Motor neuron (in vitro differentiated cells): ENCODE data around the gene KRTAP2-4. TPM values are rescaled to one million over a fixed set of nuclear protein-coding genes. Genes with fewer than 3 reads are reported as not detected.

Source experiments
- total RNA-seq, 8 experiments: library from RNA; unstranded; fragments of 300-600 nt; gene quantifications; 2 replicates each; pipeline versions ENCODE4 v1.2.3 to v1.2.4, GENCODE V29; 2022

The KRTAP2-4 gene
- total RNA-seq, 8 experiments from 2014 or later: not detected

Other genes starting within 250 kb of the KRTAP2-4 start
- gene KRT10, start 243.3 kb downstream of the KRTAP2-4 start, total RNA-seq: 10 to 100 TPM; 15.4 to 62.1 (median 27.3) TPM
- 1 to 10 TPM in 4 of 8 experiments, under 1 TPM in 2, not detected in 2; 0.21 to 2.7 (median 1.1) TPM for gene KRT12, start 198.7 kb downstream of the KRTAP2-4 start, total RNA-seq
- under 1 TPM in 3 of 8 experiments, not detected in 5; 0.09 to 0.43 (median 0.31) TPM for gene KRT20, start 180.6 kb downstream of the KRTAP2-4 start, total RNA-seq
- 1 to 10 TPM in 1 of 8 experiments, under 1 TPM in 2, not detected in 5; 0.36 to 1.2 (median 0.66) TPM for gene KRT23, start 128.2 kb downstream of the KRTAP2-4 start, total RNA-seq
- under 1 TPM in 1 of 8 experiments, not detected in 7; 0.59 TPM for gene KRT39, start 98.9 kb downstream of the KRTAP2-4 start, total RNA-seq
- gene KRT40, start 81.6 kb downstream of the KRTAP2-4 start, total RNA-seq: under 1 TPM in 1 of 8 experiments, not detected in 7; 0.19 TPM
- gene KRTAP3-3, start 71.7 kb downstream of the KRTAP2-4 start, total RNA-seq: under 1 TPM in 2 of 8 experiments, not detected in 6; 0.33 to 0.47 TPM
- gene KRTAP3-2, start 66.0 kb downstream of the KRTAP2-4 start, total RNA-seq: 1 to 10 TPM in 1 of 8 experiments, under 1 TPM in 1, not detected in 6; 0.47 to 1.0 TPM
- gene KRTAP3-1, start 56.8 kb downstream of the KRTAP2-4 start, total RNA-seq: not detected
- gene KRTAP1-5, start 38.7 kb downstream of the KRTAP2-4 start, total RNA-seq: not detected
- gene KRTAP1-4, start 35.7 kb downstream of the KRTAP2-4 start, total RNA-seq: not detected
- under 1 TPM in 4 of 8 experiments, not detected in 4; 0.25 to 0.56 (median 0.46) TPM for gene KRTAP1-3, start 31.0 kb downstream of the KRTAP2-4 start, total RNA-seq
- gene KRTAP1-1, start 24.4 kb downstream of the KRTAP2-4 start, total RNA-seq: not detected
- under 1 TPM in 1 of 8 experiments, not detected in 7; 0.71 TPM for gene KRTAP2-1, start 18.6 kb downstream of the KRTAP2-4 start, total RNA-seq
- gene KRTAP2-2, start 10.6 kb downstream of the KRTAP2-4 start, total RNA-seq: not detected
- under 1 TPM in 1 of 8 experiments, not detected in 7; 0.33 TPM for gene KRTAP2-3, start 5.8 kb downstream of the KRTAP2-4 start, total RNA-seq
- gene KRTAP4-7, start 18.3 kb upstream of the KRTAP2-4 start, total RNA-seq: under 1 TPM in 1 of 8 experiments, not detected in 7; 0.52 TPM
- gene KRTAP4-8, start 32.3 kb upstream of the KRTAP2-4 start, total RNA-seq: under 1 TPM in 2 of 8 experiments, not detected in 6; 0.25 to 0.33 TPM
- under 1 TPM in 1 of 8 experiments, not detected in 7; 0.47 TPM for gene KRTAP4-16, start 36.3 kb upstream of the KRTAP2-4 start, total RNA-seq
- under 1 TPM in 3 of 8 experiments, not detected in 5; 0.33 to 0.41 (median 0.38) TPM for gene KRTAP4-9, start 39.5 kb upstream of the KRTAP2-4 start, total RNA-seq
- under 1 TPM in 2 of 8 experiments, not detected in 6; 0.18 to 0.38 TPM for gene KRTAP4-11, start 52.5 kb upstream of the KRTAP2-4 start, total RNA-seq
- under 1 TPM in 2 of 8 experiments, not detected in 6; 0.38 to 0.41 TPM for gene KRTAP4-12, start 58.3 kb upstream of the KRTAP2-4 start, total RNA-seq
- gene KRTAP4-6, start 74.7 kb upstream of the KRTAP2-4 start, total RNA-seq: under 1 TPM in 2 of 8 experiments, not detected in 6; 0.17 to 0.47 TPM
- gene KRTAP4-5, start 83.9 kb upstream of the KRTAP2-4 start, total RNA-seq: not detected
- gene KRTAP4-4, start 94.9 kb upstream of the KRTAP2-4 start, total RNA-seq: under 1 TPM in 1 of 8 experiments, not detected in 7; 0.18 TPM
- not detected for gene KRTAP4-3, start 102.3 kb upstream of the KRTAP2-4 start, total RNA-seq
- gene KRTAP4-2, start 112.3 kb upstream of the KRTAP2-4 start, total RNA-seq: not detected
- gene KRTAP4-1, start 119.0 kb upstream of the KRTAP2-4 start, total RNA-seq: not detected
- not detected for gene KRTAP9-1, start 124.0 kb upstream of the KRTAP2-4 start, total RNA-seq
- gene KRTAP9-2, start 160.8 kb upstream of the KRTAP2-4 start, total RNA-seq: under 1 TPM in 1 of 8 experiments, not detected in 7; 0.85 TPM
- gene KRTAP9-3, start 166.6 kb upstream of the KRTAP2-4 start, total RNA-seq: under 1 TPM in 1 of 8 experiments, not detected in 7; 0.21 TPM
- gene KRTAP9-8, start 172.1 kb upstream of the KRTAP2-4 start, total RNA-seq: not detected
- not detected for gene KRTAP9-4, start 183.8 kb upstream of the KRTAP2-4 start, total RNA-seq
- gene KRTAP9-9, start 189.5 kb upstream of the KRTAP2-4 start, total RNA-seq: under 1 TPM in 1 of 8 experiments, not detected in 7; 0.28 TPM
- gene KRTAP9-6, start 199.5 kb upstream of the KRTAP2-4 start, total RNA-seq: not detected
- gene KRTAP9-7, start 209.8 kb upstream of the KRTAP2-4 start, total RNA-seq: under 1 TPM in 1 of 8 experiments, not detected in 7; 0.45 TPM
- gene KRTAP29-1, start 237.0 kb upstream of the KRTAP2-4 start, total RNA-seq: under 1 TPM in 1 of 8 experiments, not detected in 7; 0.57 TPM
- gene KRTAP16-1, start 243.4 kb upstream of the KRTAP2-4 start, total RNA-seq: under 1 TPM in 4 of 8 experiments, not detected in 4; 0.17 to 1.00 (median 0.27) TPM
- under 1 TPM in 1 of 8 experiments, not detected in 7; 0.57 TPM for gene KRTAP17-1, start 249.8 kb upstream of the KRTAP2-4 start, total RNA-seq